Endothelial cell of umbilical vein (primary cell): ENCODE results near the gene PML. TPM values are rescaled to one million over a fixed set of nuclear protein-coding genes. Genes with fewer than 3 reads are reported as not detected.

Experiments used
- BruUV-seq: library from RNA; stranded (reverse); fragments of 400-500 nt; replicated peaks from 2 replicates; lab custom pipeline; 2021; lab: Mats Ljungman, UMichigan
- CTCF ChIA-PET: fragments of 300-600, 350-600 bp; sonication (Branson Sonifier 250); formaldehyde crosslinking; loops from one replicate; lab custom pipeline; 2021; ENCODE audit warnings: antibody characterized with exemption, inconsistent platforms; lab: Charles Lee
- POLR2A ChIA-PET: fragments of 300-600, 350-600 bp; sonication (Branson Sonifier 250); formaldehyde crosslinking; loops from one replicate; lab custom pipeline; 2021; ENCODE audit warnings: antibody characterized with exemption, inconsistent platforms; lab: Charles Lee
- DNase-seq: peaks from one replicate; pipeline ENCODE4 v3.0.0-alpha.2; 2011; ENCODE audit warnings: low read depth, low spot score
- FAIRE-seq: peaks from 2 replicates; lab custom pipeline; 2011; peaks lifted over from hg19 to GRCh38; lab: Jason Lieb, UNC
- H2AFZ ChIP-seq: 2 replicates; pipeline ENCODE4 v1.6.0; 2012; ENCODE audit warnings: low read depth, low read length, control low read depth, inconsistent platforms
- H3K27ac ChIP-seq: 2 replicates; pipeline ENCODE4 v1.5.1; 2011; ENCODE audit warnings: low read depth, mild to moderate bottlenecking, control low read depth, low read length, moderate library complexity; ENCODE audit not compliant: insufficient read depth
- H3K27me3 ChIP-seq, 2 experiments: 2 replicates each; pipeline versions ENCODE4 v1.6.0 to v1.6.1; 2011; ENCODE audit warnings: low read length in 2 of 2, mixed read lengths in 1 of 2; ENCODE audit not compliant: control insufficient read depth in 2 of 2, insufficient read depth in 2 of 2
- H3K36me3 ChIP-seq, 2 experiments: 2 replicates in 1 of 2; 3 replicates in 1 of 2; pipeline ENCODE4 v1.5.1; 2011; ENCODE audit warnings: low read length in 2 of 2, mild to moderate bottlenecking in 1 of 2, moderate library complexity in 1 of 2; ENCODE audit not compliant: control insufficient read depth in 2 of 2, insufficient read depth in 2 of 2; ENCODE audit errors: extremely low read depth in 1 of 2
- H3K4me1 ChIP-seq: 3 replicates; pipeline ENCODE4 v1.5.1; 2011; ENCODE audit warnings: mild to moderate bottlenecking, low read length; ENCODE audit not compliant: control insufficient read depth, insufficient read depth; ENCODE audit errors: extremely low read depth
- H3K4me2 ChIP-seq: 2 replicates; pipeline ENCODE4 v1.6.1; 2011; ENCODE audit warnings: low read length, control low read depth, mixed read lengths; ENCODE audit not compliant: insufficient read depth
- H3K4me3 ChIP-seq, 3 experiments: fragments of 200-600 bp in 1 of 3; sonication (generic), shearing (Covaris generic) in 1 of 3; replicated peaks in 1 of 3; 2 replicates each; pipeline ENCODE4 v1.5.1; 2011 to 2016; ENCODE audit warnings: control low read depth in 3 of 3, low read length in 3 of 3, mild to moderate bottlenecking in 2 of 3, inconsistent platforms in 1 of 3, low read depth in 1 of 3, moderate library complexity in 1 of 3; ENCODE audit not compliant: insufficient read depth in 1 of 3
- H3K79me2 ChIP-seq: 2 replicates; pipeline ENCODE4 v1.6.0; 2012; ENCODE audit warnings: low read length, inconsistent platforms; ENCODE audit not compliant: control insufficient read depth, insufficient read depth
- H3K9ac ChIP-seq: replicated peaks from 2 replicates; pipeline ENCODE3; 2011; ENCODE audit warnings: low read length, control low read depth; ENCODE audit not compliant: insufficient read depth; ENCODE audit errors: extremely low read depth
- H3K9me1 ChIP-seq: replicated peaks from 3 replicates; pipeline ENCODE4 v1.6.0; 2011; ENCODE audit warnings: mild to moderate bottlenecking, low read length; ENCODE audit not compliant: control insufficient read depth, insufficient read depth; ENCODE audit errors: extremely low read depth
- H3K9me3 ChIP-seq: replicated peaks from 2 replicates; pipeline ENCODE4 v1.5.1; 2012; ENCODE audit warnings: low read length, inconsistent platforms; ENCODE audit not compliant: control insufficient read depth, insufficient read depth
- H4K20me1 ChIP-seq: replicated peaks from 2 replicates; pipeline ENCODE3; 2011; ENCODE audit warnings: mild to moderate bottlenecking, low read length; ENCODE audit not compliant: control insufficient read depth, insufficient read depth; ENCODE audit errors: extremely low read depth
- CTCF ChIP-seq, 2 donors: IDR thresholded peaks; 1 replicate in 1 of 2; 2 replicates in 1 of 2; pipeline ENCODE4 v1.5.1; 2011; ENCODE audit warnings: low read length in 2 of 2, mild to moderate bottlenecking in 2 of 2, moderate library complexity in 2 of 2, control low read depth in 1 of 2, inconsistent platforms in 1 of 2, low read depth in 1 of 2; ENCODE audit not compliant: insufficient read depth in 1 of 2; ENCODE audit errors: extremely low read depth in 1 of 2
- EZH2 ChIP-seq: IDR thresholded peaks from 2 replicates; pipeline ENCODE4 v1.6.1; 2012; ENCODE audit warnings: borderline replicate concordance, low read depth, mild to moderate bottlenecking, moderate library complexity, low read length, inconsistent platforms; ENCODE audit not compliant: severe bottlenecking
- FOS ChIP-seq: IDR thresholded peaks from 2 replicates; pipeline ENCODE4 v1.6.1; 2011; ENCODE audit warnings: mild to moderate bottlenecking, low read length, moderate library complexity, borderline replicate concordance; ENCODE audit not compliant: insufficient read depth
- GATA2 ChIP-seq: IDR thresholded peaks from 2 replicates; pipeline ENCODE4 v1.7.0; 2011; ENCODE audit warnings: low read depth, mild to moderate bottlenecking, moderate library complexity, mixed read lengths, low read length; ENCODE audit not compliant: insufficient read length, insufficient read depth
- JUN ChIP-seq: IDR thresholded peaks from 2 replicates; pipeline ENCODE4 v1.6.1; 2011; ENCODE audit warnings: borderline replicate concordance, low read depth; ENCODE audit not compliant: insufficient read length, insufficient read depth
- MAX ChIP-seq: IDR thresholded peaks from 2 replicates; pipeline ENCODE4 v1.6.1; 2011; ENCODE audit not compliant: insufficient read depth, insufficient read length
- MYC ChIP-seq: IDR thresholded peaks from one replicate; pipeline ENCODE4 v1.6.1; 2011; ENCODE audit warnings: mild to moderate bottlenecking, low read depth, low read length
- POLR2A ChIP-seq: IDR thresholded peaks from 2 replicates; pipeline ENCODE4 v1.6.1; 2012; ENCODE audit warnings: low read depth, mild to moderate bottlenecking, control low read depth, low read length
- POLR2AphosphoS5 ChIP-seq: IDR thresholded peaks from 2 replicates; pipeline ENCODE4 v1.6.1; 2012; ENCODE audit warnings: low read depth, mild to moderate bottlenecking, control low read depth, low read length, moderate library complexity; ENCODE audit not compliant: insufficient read depth
- dilution Hi-C: fragments of 300-500 bp; cut with MboI; formaldehyde crosslinking; loops from one replicate; pipeline ENCODE4 v1.15.0; 2019; ENCODE audit warnings: low sequenced_read_pairs; ENCODE audit not compliant: extremely low pct_ligation_motif_present
- intact Hi-C: fragments of 100-400 bp; cut with micrococcal nuclease; formaldehyde crosslinking; loops from one replicate; pipeline ENCODE4 v1.10.0; 2022
- polyA plus RNA-seq, 4 experiments: library from polyadenylated mRNA; depleted of rRNA in 3 of 4; stranded (reverse) in 3 of 4; unstranded in 1 of 4; fragments of >200 nt; gene quantifications; 2 replicates each; pipeline versions ENCODE4 v1.2.1 to v1.2.3, GENCODE V29; 2011 to 2012; ENCODE audit warnings: missing spikeins in 1 of 4
- total RNA-seq: library from RNA; stranded (reverse); gene quantifications from 2 replicates; pipeline ENCODE4 v1.2.3, GENCODE V29; 2021

The PML gene
- total and polyA plus RNA-seq, 2 donors (not counting 3 experiments of a cell fraction or from before 2014, with no cell fraction given) = 30.4 to 79.6 TPM

GRCh38 chr15:74040109-74040850 is 45.8 kb downstream of the PML start:
- Histone ChIP-seq H3K9me3 (no peaks in the 10 kb centered on the region), H3K4me3 (no peak overlapping the region), H3K27ac (peak overlapping the region; percentile 15), H2AFZ (no peak overlapping the region), H3K27me3 (no peaks in the 10 kb centered on the region), H4K20me1 (no peaks in the 10 kb centered on the region), H3K9ac (no peak overlapping the region), H3K36me3 (peaks cover 0 to 9% of the 10 kb centered on the region in 2 experiments), H3K79me2 (no peaks in the 10 kb centered on the region), H3K4me1 (peaks cover 9% of the 10 kb centered on the region), H3K4me2 (no peak overlapping the region), H3K9me1 (no peaks in the 10 kb centered on the region)
- POLR2A ChIA-PET = interaction anchor here (0.6 kb wide), 1 partner anchor 46 kb away, joined by 3 read pairs; the partner anchor contains the start of gene PML
- dilution Hi-C loops = no loop called here
- DNase-seq (peak; percentile 40), FAIRE-seq (peak; percentile 83)
- no peak for TF ChIP-seq EZH2
- TF ChIP-seq POLR2A = no peak
- TF ChIP-seq FOS = no peak
- no peak for TF ChIP-seq GATA2
- TF ChIP-seq MYC = no peak
- TF ChIP-seq CTCF (IDR thresholded peaks at IDR 0.05; ENCODE audit: extremely low read depth in 1 of 2, insufficient read depth in 1 of 2, low read depth in 1 of 2, low read length in 2 of 2) = no peak
- TF ChIP-seq POLR2AphosphoS5 = no peak
- no peak for TF ChIP-seq JUN
- no peak for TF ChIP-seq MAX
- intact Hi-C loops = no loop called here
- CTCF ChIA-PET = interaction anchor here (0.9 to 15.1 kb wide), 12 partner anchors 9 to 94 kb away, joined by 3 to 651 read pairs (median 4); partner anchors contain the start of gene PML
- no TSS peak for BruUV-seq
